LNCaP clone FGC (cell line): ENCODE measurements around the gene WDR45B.

Experiments used
- DNase-seq: peaks from one replicate; pipeline ENCODE4 v3.0.0-alpha.2; 2011; ENCODE audit warnings: low read depth
- H3K4me3 ChIP-seq: 2 replicates; pipeline ENCODE4 v1.5.1; 2011; ENCODE audit warnings: mild to moderate bottlenecking, low read depth, low read length, control low read depth
- TF ChIP-seq, protein P1 (sequence below): IDR thresholded peaks from 2 replicates; pipeline ENCODE4 v1.5.1; 2012; ENCODE audit warnings: mild to moderate bottlenecking; ENCODE audit not compliant: control insufficient read depth, insufficient read depth; ENCODE audit errors: extremely low read depth

Gene WDR45B

DNA sequence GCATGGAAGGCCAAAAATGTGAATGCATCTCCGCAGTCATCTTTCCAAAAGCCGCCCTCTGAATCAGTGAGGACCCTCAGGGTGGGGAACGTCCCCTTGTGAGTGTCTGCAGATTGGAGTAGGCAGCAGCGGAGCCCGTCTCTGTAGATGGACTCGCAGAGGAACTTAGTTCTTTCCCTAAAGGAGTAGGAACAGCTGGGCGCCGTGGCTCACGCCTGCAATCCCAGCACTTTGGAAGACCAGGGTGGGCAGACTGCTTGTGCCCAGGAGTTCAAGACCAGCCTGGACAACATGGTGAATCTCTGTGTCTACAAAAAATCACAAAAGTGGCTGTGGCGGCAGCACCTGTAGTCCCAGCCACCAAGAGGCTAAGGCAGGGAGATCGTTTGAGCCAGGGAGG lies 53.7 kb downstream of the WDR45B start:
- H3K4me3 ChIP-seq = no peak overlapping the region
- DNase-seq = no peak
- TF ChIP-seq, protein P1, sequence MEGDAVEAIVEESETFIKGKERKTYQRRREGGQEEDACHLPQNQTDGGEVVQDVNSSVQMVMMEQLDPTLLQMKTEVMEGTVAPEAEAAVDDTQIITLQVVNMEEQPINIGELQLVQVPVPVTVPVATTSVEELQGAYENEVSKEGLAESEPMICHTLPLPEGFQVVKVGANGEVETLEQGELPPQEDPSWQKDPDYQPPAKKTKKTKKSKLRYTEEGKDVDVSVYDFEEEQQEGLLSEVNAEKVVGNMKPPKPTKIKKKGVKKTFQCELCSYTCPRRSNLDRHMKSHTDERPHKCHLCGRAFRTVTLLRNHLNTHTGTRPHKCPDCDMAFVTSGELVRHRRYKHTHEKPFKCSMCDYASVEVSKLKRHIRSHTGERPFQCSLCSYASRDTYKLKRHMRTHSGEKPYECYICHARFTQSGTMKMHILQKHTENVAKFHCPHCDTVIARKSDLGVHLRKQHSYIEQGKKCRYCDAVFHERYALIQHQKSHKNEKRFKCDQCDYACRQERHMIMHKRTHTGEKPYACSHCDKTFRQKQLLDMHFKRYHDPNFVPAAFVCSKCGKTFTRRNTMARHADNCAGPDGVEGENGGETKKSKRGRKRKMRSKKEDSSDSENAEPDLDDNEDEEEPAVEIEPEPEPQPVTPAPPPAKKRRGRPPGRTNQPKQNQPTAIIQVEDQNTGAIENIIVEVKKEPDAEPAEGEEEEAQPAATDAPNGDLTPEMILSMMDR = no peak

DNA sequence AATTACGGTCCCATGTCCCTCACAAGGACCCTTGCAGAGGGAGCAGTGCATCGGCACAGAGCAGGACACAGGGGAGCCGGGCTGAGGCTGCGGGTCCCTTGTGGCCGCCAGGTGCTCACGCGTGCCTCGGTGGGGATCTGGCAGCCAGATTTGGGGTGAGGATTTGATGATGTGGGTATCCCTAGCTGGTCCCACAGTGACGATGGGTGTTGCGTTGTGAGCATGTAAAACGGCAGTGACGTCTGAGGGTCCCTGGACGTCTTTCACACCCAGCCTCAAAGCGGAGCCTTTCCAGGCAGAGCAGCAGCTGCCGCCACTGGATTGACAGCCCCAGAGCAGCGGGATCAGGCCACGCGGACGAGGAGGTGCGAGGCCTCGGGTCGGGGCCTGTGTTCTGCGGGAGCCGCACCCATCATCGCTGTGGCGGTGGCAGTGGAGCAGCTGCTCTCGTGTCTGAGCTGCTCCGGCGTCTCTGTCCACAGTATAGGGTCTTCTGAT lies 54.6 kb downstream of the WDR45B start:
- TF ChIP-seq, protein P1 = no peak
- H3K4me3 ChIP-seq = peak overlapping the region; percentile 74

DNA sequence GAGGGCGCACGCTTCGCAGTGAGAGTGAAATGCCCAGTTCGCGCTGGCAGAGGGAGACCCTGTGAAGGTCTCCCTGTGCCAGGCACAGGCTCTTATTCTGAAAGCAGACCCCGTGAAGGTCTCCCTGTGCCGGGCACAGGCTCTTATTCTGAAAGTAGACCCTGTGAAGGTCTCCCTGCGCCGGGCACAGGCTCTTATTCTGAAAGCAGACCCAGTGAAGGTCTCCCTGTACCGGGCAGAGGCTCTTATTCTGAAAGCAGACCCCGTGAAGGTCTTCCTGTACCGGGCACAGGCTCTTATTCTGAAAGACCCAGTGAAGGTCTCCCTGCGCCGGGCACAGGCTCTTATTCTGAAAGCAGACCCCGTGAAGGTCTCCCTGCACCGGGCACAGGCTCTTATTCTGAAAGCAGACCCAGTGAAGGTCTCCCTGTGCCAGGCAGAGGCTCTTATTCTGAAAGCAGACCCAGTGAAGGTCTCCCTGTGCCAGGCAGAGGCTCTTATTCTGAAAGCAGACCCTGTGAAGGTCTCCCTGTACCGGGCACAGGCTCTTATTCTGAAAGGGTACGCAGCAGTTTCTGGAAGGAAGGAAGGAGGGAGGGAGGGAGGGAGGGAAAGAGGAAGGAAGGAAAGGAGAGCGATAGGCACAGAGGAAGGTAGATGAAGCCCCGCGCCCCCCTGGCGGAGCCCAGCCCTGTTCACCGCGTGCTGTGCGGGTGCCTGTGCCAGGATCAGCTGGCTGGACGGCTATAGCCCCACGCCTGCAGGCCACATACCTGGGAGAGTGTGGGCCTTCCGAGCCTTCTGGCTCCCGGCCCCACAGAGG lies 55.3 kb downstream of the WDR45B start:
- DNase-seq = peak; percentile 70
- H3K4me3 ChIP-seq = peak overlapping the region; percentile 74
- TF ChIP-seq, protein P1 = no peak

More for the DNA sequence above, 54.6 kb downstream of the WDR45B start:
- DNase-seq = no peak

DNA sequence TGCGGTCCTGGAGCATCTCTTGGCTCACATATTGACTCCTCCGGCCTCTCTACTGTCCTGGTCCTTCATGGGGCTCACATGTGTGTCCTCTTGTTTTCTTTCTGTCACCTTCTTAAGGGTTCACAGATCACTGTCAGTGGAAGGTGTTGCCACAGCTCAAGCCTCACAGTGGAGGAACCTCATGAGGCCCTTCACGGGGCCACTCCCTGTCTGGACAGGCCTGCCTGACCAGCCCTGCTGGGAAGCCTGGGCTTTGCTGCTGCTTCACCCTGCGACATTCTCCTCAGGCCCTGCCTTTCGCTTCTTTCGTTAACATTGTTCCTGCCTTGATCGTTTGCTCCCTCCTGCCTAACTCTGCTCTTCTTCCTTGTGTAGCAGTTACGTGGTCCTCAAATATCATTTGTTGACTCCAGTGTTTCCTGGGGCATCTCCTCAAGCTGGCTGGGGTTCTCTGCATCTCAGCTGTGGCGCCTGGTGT lies 55.9 kb downstream of the WDR45B start:
- TF ChIP-seq, protein P1 = no peak
- DNase-seq = no peak
- no peak overlapping the region for H3K4me3 ChIP-seq

DNA sequence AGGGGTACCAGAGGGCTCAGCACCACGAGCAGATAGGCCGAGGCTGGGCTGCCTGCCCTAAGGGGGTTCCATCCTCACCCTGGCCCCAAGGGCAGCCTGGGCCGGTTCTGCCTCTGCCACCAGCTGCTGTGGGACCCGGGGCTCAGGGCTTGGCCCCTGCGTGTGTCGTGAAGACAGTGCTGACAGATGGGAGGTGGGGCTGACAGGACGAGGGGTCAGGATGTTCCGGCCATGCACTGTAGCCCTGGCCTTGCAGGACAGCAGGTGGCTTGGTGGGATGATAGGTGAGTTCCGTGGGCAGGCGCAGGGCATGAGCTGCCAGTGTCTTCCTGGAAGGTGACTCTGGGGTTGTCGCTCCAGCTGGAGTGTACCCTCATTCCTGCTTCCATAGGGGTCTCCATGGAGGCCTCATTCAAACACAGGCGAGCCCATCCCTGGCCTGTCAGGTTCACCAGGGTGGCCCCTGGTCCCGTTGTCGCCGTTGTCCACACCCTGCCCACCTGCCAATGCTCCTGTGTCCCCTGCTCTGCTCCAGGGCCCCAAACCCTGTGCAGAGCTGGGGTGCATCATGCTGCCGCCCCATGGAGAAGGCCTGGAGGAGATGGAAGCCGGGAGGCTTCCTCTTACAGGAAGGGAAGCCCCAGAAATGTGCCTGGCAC lies 57.2 kb downstream of the WDR45B start:
- no peak for DNase-seq
- no peak overlapping the region for H3K4me3 ChIP-seq
- TF ChIP-seq, protein P1 = no peak

DNA sequence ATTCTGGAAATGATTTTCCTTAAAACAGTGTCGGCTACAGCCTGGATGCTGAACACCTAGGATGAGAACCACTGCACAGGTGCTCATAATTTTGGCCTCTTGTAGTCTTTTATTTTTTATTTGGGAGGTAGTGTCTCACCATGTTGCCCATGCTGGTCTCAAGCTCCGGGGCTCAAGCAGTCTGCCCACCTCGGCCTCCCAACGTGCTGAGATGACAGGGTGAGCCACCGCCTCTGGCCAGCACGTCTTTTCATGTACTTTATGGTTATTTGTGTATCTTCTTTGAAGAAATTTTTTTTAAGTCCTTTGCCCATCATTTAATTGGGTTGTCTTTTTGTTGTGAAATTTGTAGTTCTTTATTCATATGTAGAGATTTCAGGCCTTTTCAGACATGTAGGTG lies 58.0 kb downstream of the WDR45B start:
- DNase-seq = no peak
- TF ChIP-seq, protein P1 = no peak
- H3K4me3 ChIP-seq = no peak overlapping the region
